Measurements from ENCODE around the gene BTBD19.
A peak's percentile ranks its signal among the peaks of the same experiment; 100 is the strongest.
"Not testable (repeated sequence)": the region's sequence is repeated elsewhere in the genome, so short reads cannot be mapped to it uniquely, and the experiment has no call there.

The BTBD19 gene

DNA sequence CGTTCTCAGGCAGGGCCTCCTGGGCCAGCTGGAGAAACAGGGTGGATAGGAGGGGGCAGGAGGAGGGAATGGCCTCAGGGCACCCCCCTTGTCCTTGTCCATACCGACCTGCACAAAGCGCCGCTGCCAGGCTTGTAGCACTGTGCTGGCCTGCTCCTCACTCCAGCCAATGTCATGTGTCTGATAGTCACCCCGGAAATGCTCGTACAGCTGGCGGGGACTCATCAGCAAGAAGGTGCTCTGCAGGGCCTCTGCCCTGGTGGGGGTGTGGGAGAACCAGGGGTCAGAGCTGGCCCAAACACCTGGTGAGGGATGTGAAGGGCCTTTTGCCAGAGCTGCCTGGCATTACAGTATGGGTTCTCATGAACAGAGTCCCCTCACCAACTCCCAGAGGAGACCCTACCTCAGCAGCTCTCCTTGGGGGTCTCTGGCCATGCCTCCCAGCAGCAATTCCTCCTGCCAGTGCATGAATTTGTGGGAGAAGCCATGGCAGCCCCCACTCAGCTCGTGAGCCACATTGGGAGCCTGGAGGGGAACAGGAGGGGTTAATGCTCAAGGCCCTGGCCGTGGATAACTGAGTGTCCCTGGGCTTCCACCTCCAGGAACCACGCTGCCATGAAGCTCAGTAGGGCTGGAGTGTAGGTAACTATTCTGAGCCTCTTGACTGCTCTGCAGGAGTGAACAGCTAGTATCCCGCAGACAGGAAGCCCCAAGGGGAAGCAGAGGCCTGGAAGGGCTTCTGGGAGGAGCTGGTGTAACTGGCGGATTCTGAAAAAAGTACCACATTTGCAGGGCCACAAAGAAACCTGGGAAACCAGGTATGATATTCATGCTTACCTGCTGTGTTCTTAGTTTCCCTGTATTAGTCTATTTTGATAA is 21.4 kb downstream of the BTBD19 start:
- no peak for DNase-seq

DNA sequence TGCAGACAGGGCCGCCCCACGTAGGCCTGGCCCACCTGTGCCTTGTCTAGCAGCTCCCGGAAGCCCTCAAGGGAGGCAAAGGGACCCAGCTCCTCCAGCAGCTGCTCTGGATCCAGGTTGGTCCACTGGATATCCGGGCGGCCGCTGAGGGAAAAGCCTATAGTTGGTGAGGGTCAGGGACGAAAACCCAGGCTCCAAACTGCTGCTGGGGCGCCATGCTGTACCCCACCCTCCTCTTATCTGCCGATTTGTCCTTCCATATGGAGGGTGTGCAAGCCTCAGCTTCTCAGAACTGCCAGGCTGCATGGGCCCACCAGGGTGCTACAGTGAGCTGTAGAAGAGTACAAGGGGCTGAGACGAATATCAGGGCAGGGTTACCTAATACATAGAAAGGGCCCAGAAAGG is 22.6 kb downstream of the BTBD19 start:
- no peak for DNase-seq

DNA sequence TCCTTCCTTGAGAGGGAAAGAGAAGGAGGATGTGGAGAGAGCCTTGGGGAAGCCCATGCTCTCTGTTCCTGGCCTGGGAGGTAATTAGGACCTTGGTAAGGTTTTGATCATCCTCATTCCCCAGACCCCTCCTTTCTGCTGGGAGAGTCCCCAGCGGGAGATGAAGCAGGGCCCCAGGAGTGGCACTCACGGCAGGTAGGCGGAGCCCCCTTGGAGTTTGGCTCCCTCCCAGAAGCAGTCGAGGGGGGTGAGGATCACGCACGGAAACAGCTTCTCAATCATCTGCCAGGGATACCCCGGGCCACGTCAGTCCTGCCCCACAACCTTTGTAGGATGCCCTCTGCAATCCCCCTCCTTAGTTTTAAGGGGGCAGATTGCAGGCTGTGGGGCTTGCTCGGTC is 23.2 kb downstream of the BTBD19 start:
- DNase-seq = no peak

DNA sequence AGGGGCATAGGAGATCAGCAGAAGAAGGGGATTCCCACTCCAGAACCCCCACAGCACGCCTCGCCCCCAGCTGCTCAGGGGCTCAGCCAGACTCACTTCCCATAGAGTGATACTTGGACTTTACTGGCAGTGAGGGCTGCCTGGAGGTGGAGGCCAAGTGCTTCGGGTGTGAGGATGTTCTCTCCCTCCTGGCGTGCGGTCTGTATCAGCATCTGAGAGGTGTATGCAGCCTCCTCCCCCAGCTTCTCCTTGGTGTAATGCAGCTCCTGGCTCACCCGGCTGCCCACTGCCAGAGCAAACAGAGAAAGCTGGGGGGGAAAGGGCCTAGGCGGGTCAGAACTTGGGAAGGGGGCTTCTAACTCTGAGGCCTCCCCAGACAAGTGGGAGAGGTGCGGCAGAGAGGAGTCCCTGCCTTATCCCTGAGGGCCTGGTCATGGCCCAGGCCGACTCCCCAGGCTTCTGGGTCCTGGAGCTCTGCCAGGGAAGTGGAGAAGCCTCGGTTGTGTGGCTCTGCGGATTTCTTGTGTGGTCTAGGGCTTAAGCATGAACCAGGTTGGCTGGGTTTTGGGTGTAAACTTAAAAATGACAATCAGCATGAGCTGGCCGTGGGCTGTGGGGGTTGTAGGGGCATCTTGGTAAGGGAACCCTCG is 23.9 kb downstream of the BTBD19 start:
- DNase-seq = no peak

DNA sequence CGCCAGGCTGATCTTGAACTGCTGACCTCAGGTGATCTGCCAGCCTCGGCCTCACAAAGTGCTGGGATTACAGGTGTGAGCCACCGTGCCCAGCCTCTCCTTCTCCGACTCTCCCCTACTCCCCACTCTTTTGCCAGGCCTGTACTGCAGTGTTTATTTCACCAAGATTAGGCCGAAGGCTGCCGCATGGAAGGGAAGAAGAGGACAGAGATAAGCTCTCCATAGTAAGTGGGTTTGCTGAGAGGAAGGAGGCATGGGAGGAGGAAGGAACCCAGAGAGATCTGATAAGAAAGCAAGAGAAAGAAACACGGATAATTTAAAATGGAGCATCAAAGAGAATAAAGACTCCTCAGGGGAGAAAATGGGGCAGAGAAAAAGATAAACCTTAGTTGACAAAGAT is 26.0 kb downstream of the BTBD19 start:
- no peak for DNase-seq

DNA sequence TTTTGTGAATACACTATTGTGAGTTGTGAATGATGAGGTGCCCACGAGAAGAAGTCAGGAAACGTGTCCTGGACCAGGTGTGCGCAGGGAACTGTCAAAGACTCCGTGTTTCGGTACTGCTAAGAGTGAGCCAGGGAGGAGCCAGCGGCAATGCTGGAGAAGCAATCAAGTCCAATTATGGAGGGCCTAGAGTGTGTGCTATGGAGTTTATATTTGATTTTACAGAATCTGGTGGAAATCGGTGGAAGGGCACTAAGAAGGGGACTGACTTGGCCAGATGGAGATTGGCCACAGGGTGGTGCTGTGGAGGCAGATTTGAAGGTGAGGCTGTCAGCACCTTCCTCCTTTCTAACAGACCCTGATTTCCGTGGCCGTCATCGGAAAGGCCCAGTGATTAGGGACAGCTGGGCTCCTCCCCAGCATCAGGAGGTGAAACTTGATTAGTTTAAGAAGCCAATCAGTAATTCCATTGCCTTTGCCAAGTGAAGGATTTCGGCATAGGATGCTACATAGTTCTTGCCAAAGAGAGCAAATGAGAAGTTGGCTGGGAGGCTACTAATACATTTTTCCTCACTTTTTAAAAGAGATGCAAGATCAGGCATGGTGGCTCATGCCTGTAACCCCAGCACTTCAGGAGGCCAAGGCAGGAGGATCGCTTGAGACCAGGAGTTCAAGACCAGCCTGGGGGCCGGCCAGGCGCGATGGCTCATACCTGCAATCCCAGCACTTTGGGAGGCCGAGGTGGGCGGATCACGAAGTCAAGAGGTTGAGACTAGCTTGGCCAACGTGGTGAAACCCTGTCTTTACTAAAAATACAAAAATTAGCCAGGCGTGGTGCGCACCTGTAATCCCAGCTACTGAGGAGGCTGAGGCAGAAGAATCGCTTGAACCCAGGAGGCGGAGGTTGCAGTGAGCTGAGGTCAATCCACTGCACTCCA is 27.7 kb downstream of the BTBD19 start:
- DNase-seq = peak; percentile 83

DNA sequence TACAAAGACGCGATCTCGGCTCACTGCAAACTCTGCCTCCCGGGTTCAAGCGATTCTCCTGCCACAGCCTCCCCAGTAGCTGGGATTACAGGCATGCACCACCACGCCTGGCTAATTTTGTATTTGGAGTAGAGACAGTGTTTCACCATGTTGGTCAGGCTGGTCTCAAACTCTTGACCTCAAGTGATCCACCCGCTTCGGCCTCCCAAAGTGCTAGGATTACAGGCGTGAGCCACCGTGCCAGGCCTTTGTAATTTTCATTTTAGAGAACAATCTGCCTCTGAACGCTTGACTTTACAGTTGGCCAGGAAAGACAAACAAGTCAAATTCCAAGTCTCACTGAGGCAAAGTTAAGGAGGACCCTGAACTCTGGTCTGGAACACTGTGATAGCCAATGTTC is 30.0 kb downstream of the BTBD19 start:
- not testable (repeated sequence) for DNase-seq

DNA sequence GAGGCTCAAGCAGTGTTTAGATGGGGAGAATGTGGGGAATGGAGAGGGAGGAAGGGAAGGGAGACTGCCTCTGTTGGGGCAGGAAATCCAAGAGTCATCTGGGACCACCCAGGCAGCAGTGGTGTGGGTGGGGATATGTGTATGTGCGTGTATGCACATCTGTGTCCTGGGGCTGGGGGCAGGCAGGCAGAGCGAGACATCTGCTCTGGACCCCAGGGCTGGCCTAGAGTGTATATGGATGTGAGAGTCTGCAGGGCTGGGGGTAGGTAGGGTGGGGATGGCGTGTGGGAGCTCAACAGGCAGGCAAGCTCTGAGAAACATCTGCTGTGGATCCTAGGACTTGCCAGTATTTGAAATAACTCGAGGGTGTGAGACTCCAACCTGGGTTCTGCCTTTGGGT is 31.3 kb downstream of the BTBD19 start:
- no peak for DNase-seq

DNA sequence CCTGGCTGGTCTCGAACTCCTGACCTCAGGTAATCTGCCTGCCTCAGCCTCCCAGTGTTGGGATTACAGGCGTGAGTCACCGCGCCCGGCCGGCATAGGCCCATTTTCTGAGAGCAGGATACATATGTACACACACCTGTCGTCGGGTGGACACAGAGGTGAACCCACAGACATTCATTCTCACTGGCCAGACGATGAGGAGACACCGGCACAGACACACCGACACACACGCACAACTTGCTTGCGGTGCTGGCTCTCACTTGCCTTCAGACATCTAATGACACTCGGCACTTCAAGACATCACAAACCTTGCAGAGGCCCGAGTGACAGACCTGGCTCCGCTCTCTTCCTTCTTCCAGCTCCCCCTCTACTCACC is 34.2 kb downstream of the BTBD19 start:
- no peak for DNase-seq

DNA sequence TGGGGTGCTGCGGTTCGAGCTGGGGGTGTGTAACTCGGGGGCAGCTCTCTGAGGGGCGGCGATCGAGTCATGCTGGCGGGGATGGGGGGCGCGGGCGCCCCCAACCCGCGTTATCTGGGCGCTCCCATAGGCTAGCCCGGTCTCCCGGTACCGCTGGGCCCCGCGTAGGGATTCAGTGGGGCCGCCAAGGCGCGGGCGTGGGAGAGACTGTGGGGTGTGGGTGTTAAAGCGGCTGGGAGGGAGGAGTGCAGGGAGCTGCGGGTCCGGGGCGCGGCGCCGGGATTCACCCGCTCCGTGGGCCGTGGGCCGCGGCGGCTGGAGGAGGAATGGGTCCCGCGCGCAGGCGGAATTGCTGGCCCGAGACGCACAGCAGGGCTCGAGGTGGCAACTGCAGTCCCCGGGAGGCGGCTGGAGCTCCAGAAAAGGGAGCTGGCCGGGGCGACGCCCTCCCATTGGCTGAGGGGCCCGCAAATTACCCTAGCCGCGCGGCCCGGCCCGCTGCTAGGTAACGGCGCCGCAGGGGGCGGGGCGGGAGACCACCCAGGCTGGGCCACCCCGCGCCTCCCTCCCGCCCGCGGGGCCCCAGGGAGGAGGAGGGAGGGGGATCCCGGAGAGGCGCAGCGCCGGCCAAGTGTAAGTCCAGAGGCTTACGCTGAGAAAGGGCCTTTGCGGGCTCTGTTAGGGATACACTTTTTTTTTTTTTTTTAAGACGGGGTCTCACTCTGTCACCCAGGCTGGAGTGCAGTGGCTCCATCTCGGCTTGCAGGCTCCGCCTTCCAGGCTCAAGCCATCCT is 34.7 kb downstream of the BTBD19 start, which contains the start of gene PTCH2:
Gene PTCH2, minus strand, starts transcription at position 392 of the 794 bp plus-strand sequence. Its CDS starts 321 bp downstream, at position 71.
- DNase-seq = no peak

DNA sequence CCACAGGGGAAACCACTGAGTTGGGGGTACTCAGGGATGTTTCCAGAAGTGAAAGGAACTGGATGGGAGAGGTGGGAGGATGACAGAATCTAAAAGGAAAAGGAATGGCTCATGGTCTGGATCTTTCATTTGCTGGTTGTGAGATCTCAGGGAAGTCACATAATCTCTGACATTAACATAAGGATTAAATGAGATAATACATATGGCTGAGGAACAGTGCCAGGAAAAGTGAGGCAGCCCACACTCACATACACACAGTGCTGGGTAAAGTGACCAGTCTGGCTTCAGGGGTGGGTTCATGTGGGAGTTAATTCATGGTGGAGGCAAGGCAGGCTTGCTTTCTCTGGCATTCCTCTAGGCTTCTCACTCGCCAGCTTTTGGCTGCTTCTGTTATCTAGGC is 38.7 kb downstream of the BTBD19 start:
- no peak for DNase-seq

DNA sequence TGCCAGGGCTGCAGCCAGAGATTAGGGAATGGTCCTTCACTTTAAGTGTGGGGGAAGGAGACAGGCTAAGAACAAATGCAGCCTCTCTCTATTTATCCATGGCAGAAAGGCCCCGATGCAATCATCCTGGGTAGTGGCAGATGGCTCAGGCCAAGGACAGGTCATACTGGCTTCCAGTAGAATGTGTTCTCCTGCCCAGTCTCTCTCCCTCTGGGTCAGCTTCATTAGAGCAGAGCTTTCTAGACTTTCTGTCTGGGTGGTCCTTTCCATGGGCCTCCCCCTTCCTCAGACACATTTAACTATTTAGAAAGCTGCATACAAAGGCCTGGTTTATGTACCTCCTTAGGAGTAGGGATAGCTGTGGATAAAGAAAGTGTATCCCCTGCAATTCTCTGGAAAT is 39.5 kb downstream of the BTBD19 start:
- no peak for DNase-seq

DNA sequence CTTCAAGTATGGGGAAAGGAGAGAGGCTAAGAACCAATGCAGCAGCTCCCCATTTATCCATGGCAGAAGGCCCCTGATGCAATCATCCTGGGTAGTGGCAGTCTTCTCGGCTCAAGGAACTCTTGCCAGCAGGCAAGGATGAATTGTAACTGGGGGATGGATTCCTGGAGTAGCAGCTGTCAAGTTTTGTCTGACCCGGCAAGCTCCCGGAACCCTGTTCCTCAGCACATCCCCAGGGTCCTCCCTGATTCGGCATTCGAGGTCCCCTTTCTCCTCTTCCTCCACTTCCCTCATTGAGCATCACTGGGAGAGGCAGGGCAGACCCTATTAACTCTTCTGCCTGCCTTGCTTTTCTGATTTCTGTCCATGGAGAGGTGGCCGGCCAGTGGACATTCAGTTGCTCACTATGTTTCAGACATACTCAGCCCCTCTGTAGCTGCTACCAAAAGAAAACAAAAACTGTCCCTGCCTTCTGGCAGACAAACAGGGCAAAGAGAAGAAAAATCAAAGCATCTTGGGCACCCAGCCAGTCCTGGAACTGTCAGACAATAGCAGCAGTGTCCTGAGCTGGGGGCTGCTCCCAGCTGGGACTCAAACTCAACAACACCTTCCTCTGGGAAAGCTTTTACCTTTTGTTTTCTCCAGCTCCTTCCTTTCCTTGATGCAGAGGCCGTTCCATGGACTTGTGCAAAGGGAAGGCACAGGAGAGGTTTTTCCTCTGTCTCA is 40.3 kb downstream of the BTBD19 start:
- DNase-seq = no peak

DNA sequence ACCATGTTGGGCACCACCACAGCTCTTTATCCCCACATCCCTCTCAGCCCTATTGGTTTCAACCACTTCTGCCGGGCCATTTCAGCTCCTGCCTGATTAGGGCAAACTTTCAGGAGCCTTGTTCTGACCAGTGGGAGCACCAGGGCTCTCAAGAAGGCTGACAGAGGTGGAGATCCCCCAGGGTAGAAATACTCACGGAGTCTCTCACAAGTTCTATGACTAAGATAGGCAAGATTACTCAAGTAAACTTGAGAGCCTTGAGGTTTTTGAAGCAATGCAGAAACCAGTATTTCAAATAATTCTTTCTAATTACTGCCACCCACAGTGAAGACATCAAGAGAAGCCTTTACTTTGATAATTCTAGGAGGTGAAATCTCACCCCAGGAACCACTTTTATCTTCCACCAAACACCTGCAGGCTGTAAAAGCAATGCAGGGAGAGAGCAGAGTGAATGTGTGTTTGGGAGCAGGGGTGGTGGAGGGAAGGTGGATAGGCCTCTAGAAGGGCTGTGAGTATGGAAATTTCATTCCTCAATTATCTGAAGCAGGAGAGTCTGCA is 41.3 kb downstream of the BTBD19 start:
- DNase-seq = no peak

DNA sequence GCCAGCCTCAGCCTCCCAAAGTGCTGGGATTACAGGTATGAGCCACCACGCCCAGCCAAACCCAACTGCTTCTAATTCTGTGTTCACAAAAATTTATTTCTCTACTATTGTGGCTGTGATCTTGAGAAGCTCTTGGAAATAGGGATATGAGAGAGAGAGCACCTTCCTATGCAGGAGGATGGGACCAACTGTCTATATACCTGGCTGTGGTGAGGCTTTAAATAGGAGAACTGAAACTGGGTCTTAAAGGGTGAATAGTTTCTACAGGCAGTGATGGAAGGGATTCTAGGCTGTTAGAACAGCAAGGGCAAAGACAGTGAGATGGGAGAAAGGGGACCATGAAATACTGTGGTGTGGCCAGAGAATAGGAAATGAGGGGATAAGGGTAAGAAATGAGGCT is 43.0 kb downstream of the BTBD19 start:
- no peak for DNase-seq

DNA sequence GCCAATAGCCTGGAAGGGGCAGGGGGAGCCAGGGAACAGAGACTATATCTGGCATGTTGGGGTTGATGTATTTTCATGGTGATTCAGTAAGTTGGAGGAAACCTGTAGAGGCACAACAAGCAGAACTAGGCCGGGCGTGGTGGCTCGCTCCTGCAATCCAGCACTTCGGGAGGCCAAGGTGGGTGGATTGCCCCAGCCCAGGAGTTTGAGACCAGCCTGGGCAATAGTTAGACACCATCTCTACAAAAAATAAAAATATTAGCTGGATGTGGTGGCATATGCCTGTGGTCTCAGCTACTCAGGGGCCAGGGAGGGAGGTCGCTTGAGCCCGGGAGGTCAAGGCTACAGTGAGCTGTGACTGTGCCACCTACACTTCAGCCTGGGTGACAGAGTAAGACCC is 44.9 kb downstream of the BTBD19 start:
- no peak for DNase-seq

DNA sequence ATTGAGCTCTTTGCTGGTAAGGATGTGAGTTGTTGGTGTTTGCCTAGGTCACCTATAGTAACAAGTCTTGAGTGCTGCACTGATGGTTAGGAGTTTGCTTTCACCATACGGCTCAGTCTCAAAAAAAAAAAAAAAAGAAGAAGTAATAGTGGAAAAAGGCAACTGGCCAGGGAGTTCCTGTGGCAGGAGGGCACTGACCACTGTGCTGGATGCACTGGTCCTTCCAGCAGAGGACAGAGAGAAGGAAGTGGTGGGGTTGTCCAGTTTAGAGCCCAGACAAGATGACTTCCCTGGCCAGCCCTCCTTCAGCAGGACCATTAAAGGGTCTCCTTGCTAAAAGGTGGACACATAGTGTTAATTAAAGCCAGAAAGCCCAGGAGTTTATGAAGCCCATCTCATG is 46.6 kb downstream of the BTBD19 start:
- DNase-seq = no peak

DNA sequence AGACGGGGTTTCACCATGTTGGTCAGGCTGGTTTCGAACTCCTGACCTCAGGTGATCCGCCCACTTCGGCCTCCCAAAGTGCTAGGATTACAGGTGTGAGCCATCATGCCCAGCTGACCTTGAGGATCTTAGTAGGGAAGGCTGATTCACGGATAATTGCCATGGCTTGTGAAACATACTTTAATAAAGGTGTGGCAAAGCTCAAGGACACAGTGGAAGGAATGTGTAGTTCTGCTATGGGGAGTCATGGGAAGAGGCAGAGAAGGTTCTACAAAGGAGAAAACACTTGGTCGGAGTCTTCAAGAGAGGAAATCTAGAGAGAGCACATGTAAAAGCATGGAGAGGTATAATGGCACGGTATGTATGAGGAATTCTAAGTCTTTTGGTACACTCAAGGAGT is 47.4 kb downstream of the BTBD19 start:
- no peak for DNase-seq

DNA sequence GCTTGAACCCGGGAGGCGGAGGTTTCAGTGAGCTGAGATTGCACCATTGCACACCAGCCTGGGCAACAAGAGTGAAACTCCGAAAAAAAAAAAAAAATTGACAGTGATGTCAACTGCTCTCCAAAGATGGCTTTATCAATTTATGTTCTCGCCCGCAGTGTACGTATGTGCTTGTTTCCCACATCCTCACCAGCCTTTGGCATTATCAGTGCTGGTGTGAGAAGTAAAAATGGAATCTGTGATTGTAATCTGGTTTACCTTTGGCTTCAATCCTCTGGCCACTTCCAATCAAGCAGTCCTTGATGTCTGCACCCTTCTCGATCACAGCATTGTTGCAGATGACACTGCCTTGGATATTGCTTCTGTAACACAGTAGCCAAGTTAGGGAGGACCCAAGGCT is 49.1 kb downstream of the BTBD19 start:
- no peak for DNase-seq

DNA sequence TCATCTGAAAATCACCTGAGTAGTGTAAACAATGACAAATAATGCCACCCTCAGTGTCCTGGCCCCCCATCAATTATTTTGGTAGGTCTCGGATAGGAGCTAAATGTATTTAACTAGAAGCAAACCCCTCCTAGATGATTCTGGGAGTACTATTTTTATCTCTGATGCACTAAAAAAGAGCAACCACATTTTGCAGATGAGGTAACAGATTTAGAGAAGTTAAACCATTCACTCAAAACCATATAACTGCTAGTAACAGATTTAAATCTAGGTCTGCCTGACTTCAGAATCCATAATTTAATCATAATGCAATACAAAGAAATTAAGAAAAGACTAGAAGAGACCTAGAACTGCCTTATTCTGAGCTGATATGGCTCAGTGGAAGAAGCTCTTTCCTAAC is 52.0 kb downstream of the BTBD19 start:
- no peak for DNase-seq

DNA sequence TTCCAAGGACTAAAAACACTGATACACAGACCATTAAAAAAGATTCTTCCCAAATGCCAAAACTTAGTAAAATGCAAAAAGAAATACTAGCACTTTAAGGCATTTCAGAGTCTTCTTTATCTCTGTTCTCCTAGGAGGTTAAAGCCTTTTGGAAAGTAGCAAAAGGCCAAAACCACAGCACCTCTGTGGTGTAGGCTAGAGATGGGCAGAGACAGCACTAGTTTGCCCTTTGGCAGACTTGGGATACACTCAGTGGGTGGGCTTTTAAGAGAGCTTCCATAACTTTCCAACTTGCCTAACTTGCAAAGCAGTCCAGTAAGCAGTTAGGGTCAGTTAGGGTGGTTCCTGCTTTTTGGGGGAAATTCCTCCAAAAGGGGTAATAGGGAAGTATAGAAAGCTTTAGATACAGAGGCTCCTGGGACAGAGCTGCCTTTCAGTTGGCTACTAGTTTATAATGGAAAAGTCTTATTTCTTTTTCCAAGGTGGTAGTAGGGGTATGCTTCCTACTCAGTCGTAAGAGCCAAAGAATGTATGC is 52.6 kb downstream of the BTBD19 start:
- DNase-seq = no peak
